Right lobe of liver (tissue), 6 donors: ENCODE results near the gene PLCB1. TPM values are rescaled to one million over a fixed set of nuclear protein-coding genes. Genes with fewer than 3 reads are reported as not detected.

Source experiments
- ATAC-seq, 4 donors: fragments of 200-7000 bp; cut with Tn5 transposase; one replicate each; pipeline ENCODE4 v1.9.1; 2020; ENCODE audit warnings: mild to moderate bottlenecking in 4 of 4, moderate library complexity in 4 of 4
- DNase-seq, 3 donors: peaks; one replicate each; pipeline ENCODE4 v3.0.0-alpha.2; 2020
- H3K27ac ChIP-seq, 3 donors: fragments of 200-600 bp; one replicate each; pipeline ENCODE4 v1.8.0; 2022
- H3K27me3 ChIP-seq, 2 donors: fragments of 200-600 bp; one replicate each; pipeline ENCODE4 v1.8.0; 2022
- H3K36me3 ChIP-seq, 4 donors: fragments of 200-600 bp; sonication (generic) in 1 of 4; one replicate each; pipeline versions ENCODE4 v1.5.1 to v1.8.0; 2017 to 2022; ENCODE audit warnings: control low read depth in 1 of 4
- H3K4me1 ChIP-seq, 4 donors: fragments of 200-600 bp; sonication (generic) in 1 of 4; one replicate each; pipeline versions ENCODE4 v1.5.1 to v1.8.0; 2017 to 2022; ENCODE audit warnings: control low read depth in 1 of 4
- H3K4me3 ChIP-seq, 3 donors: fragments of 200-600 bp; one replicate each; pipeline ENCODE4 v1.8.0; 2022
- H3K9me3 ChIP-seq, 4 donors: fragments of 200-600 bp; sonication (generic) in 1 of 4; one replicate each; pipeline versions ENCODE4 v1.5.1 to v1.8.0; 2017 to 2022; ENCODE audit warnings: control low read depth in 1 of 4
- POLR2A ChIP-seq: fragments of 450-650 bp; IDR thresholded peaks from one replicate; pipeline ENCODE4 v1.6.1; 2017; ENCODE audit warnings: antibody characterized with exemption, mild to moderate bottlenecking
- WGBS: methylation state at CpG from one replicate; pipeline ENCODE4 v1.1.6; 2018; ENCODE audit warnings: low coverage, low lambda C conversion rate; ENCODE audit not compliant: insufficient coverage; ENCODE audit errors: missing lambda C conversion rate; 5-methylcytosine and 5-hydroxymethylcytosine counted together
- intact Hi-C, 2 donors: fragments of 100-400 bp; cut with DNase I; formaldehyde crosslinking; loops; one replicate each; pipeline versions ENCODE4 v1.11.2 to v1.14.1; 2022
- total RNA-seq, 6 experiments: library from RNA; depleted of rRNA in 2 of 6; stranded (reverse); fragments of >200 nt in 2 of 6; fragmentation: NEBNext Ultra II Directional in 3 of 6; extraction: Animal tissue kit (Norgen Biotek cat#: 25700) in 3 of 6; gene quantifications; one replicate each; pipeline versions ENCODE4 v1.1.0 to v1.2.4, GENCODE V29; 2016 to 2023
- TF ChIP-seq, protein P1 (sequence below), 4 donors: fragments of 200-600 bp in 3 of 4; fragments of 450-650 bp in 1 of 4; IDR thresholded peaks; one replicate each; pipeline versions ENCODE4 v1.5.1 to v1.8.0; 2016 to 2022; ENCODE audit warnings: antibody characterized with exemption in 4 of 4, mild to moderate bottlenecking in 2 of 4
- donor health status: DM: no; HTN: yes; CAD: no.
- donor health status: DM: no; HTN: no; CAD: no.
- donor health status: DM: no; HTN: no; CAD: no.
- donor health status: DM: no; HTN: yes; CAD: no.
- donor health status: DM: no; HTN: yes; CAD: no.

Gene PLCB1
- total RNA-seq, 6 experiments from 2014 or later: 5.0 to 9.9 (median 5.7) TPM

DNA sequence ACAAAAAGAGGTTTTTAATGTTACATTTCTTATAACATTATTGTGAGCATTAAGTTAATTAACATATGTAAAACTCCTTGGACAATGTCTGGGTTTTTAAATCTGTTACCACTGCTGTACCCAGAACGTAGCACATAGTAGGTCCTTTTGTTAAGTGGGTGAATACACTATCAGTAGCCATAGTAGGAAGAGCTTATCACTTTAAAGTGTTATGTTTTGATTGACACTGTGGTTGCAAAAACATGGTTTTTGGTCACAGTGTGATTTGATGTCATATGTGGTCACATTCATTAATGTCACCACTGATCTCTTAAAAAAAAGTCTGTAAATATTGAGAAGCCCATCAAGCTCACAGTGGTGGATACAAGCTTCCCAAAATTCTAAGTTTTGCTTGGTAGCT lies 160.7 kb downstream of the PLCB1 start:
- no peak for TF ChIP-seq POLR2A
- TF ChIP-seq, protein P1, sequence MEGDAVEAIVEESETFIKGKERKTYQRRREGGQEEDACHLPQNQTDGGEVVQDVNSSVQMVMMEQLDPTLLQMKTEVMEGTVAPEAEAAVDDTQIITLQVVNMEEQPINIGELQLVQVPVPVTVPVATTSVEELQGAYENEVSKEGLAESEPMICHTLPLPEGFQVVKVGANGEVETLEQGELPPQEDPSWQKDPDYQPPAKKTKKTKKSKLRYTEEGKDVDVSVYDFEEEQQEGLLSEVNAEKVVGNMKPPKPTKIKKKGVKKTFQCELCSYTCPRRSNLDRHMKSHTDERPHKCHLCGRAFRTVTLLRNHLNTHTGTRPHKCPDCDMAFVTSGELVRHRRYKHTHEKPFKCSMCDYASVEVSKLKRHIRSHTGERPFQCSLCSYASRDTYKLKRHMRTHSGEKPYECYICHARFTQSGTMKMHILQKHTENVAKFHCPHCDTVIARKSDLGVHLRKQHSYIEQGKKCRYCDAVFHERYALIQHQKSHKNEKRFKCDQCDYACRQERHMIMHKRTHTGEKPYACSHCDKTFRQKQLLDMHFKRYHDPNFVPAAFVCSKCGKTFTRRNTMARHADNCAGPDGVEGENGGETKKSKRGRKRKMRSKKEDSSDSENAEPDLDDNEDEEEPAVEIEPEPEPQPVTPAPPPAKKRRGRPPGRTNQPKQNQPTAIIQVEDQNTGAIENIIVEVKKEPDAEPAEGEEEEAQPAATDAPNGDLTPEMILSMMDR (IDR thresholded peaks at IDR 0.05): no peak
- Histone ChIP-seq H3K9me3 (peaks cover 0 to 3% (median 0%) of the 10 kb centered on the region in 4 donors), H3K27me3 (no peaks in the 10 kb centered on the region), H3K36me3 (no peaks in the 10 kb centered on the region), H3K27ac (no peak overlapping the region), H3K4me3 (no peak overlapping the region), H3K4me1 (no peaks in the 10 kb centered on the region)
- whole genome bisulfite sequencing: 31% methylated on average over 1 of the region's 1 CpG
- ATAC-seq (no peak), DNase-seq (no peak)
- intact Hi-C loops: no loop called here

GRCh38 chr20:8293750-8294149 lies 161.7 kb downstream of the PLCB1 start:
- WGBS: 67% methylated on average over 4 of the region's 4 CpGs

GRCh38 chr20:8296536-8296935 lies 164.5 kb downstream of the PLCB1 start:
- TF ChIP-seq, protein P1 (IDR thresholded peaks at IDR 0.05): no peak
- no peak for TF ChIP-seq POLR2A
- Histone ChIP-seq H3K4me3 (no peak overlapping the region), H3K9me3 (peaks cover 0 to 3% (median 0%) of the 10 kb centered on the region in 4 donors), H3K27ac (no peak overlapping the region), H3K4me1 (no peaks in the 10 kb centered on the region), H3K36me3 (no peaks in the 10 kb centered on the region), H3K27me3 (no peaks in the 10 kb centered on the region)
- ATAC-seq (no peak), DNase-seq (no peak)
- WGBS: 66% methylated on average over 2 of the region's 2 CpGs
- intact Hi-C loops: no loop called here

More at GRCh38 chr20:8293750-8294149, 161.7 kb downstream of the PLCB1 start:
- Histone ChIP-seq H3K27me3 (no peaks in the 10 kb centered on the region), H3K36me3 (no peaks in the 10 kb centered on the region), H3K4me1 (no peaks in the 10 kb centered on the region), H3K9me3 (peaks cover 0 to 3% (median 0%) of the 10 kb centered on the region in 4 donors), H3K27ac (no peak overlapping the region), H3K4me3 (no peak overlapping the region)
- no peak for ATAC-seq
- TF ChIP-seq POLR2A: no peak
- TF ChIP-seq, protein P1 (IDR thresholded peaks at IDR 0.05): no peak
- intact Hi-C loops: no loop called here
- DNase-seq: no peak

DNA sequence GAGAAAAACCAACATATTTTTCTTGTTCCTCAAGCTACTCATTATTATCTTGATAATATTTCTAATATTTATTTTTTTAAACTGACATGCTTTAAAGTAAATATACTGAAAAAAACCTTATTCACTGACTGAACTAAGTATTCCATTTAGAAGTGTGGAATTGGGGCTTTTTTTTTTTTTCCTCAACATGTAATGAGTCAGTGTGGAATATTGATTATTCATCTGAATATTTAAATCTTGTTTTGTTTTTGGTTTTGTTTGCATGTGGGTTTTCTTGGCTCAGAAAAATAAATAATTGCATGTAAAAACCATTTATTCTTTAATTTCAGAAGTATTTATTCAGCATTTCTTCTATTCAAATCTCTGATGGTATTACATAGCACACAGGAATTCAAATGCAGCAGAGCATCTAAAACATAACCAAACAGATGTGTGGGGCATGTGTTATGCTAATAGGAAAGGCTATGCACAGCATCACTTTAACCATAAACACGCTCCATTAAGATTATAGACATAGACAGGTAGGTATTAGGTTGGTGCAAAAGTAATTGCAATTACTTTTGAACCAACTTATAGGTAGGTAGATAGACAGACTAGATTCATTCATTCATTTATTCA lies 166.5 kb downstream of the PLCB1 start:
- WGBS: 82% methylated on average over 1 of the region's 1 CpG
- Histone ChIP-seq H3K9me3 (peaks cover 0 to 3% (median 0%) of the 10 kb centered on the region in 4 donors), H3K4me1 (no peaks in the 10 kb centered on the region), H3K4me3 (no peak overlapping the region), H3K36me3 (no peaks in the 10 kb centered on the region), H3K27me3 (no peaks in the 10 kb centered on the region), H3K27ac (no peak overlapping the region)
- DNase-seq: no peak
- TF ChIP-seq, protein P1 (IDR thresholded peaks at IDR 0.05): no peak
- TF ChIP-seq POLR2A: no peak
- ATAC-seq: no peak
- intact Hi-C loops: no loop called here
